DND-41 (cell line): ENCODE data around the gene ZNF701.

ENCODE experiments used
- EZH2 ChIP-seq: IDR thresholded peaks from 3 replicates; pipeline ENCODE4 v1.6.1; 2012; ENCODE audit warnings: borderline replicate concordance, low read depth, mild to moderate bottlenecking, moderate library complexity, low read length, inconsistent platforms; ENCODE audit not compliant: severe bottlenecking
- TF ChIP-seq, protein P1 (sequence below): IDR thresholded peaks from 2 replicates; pipeline ENCODE4 v1.5.1; 2012; ENCODE audit warnings: borderline replicate concordance, low read length, moderate library complexity, mild to moderate bottlenecking; ENCODE audit not compliant: poor library complexity, severe bottlenecking; ENCODE audit errors: extremely low read depth

DNA sequence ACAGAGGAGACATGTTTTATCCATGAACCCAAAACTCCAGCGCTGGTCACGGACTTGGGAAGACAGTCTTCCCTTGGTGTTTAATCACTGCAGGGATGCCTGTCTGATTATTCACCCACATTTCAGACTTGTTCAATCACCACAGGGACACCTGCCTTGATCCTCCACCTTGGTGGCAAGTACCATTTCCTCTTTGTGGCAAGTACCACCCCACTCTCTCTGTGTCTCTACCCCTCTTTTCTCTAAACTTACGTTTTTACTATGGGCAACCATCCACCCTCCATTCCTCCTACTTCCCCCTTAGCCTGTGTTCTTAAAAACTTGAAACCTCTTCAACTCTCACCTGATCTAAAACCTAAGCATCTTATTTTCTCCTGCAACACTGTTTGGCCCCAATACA lies 51.3 kb downstream of the ZNF701 start:
- TF ChIP-seq, protein P1, sequence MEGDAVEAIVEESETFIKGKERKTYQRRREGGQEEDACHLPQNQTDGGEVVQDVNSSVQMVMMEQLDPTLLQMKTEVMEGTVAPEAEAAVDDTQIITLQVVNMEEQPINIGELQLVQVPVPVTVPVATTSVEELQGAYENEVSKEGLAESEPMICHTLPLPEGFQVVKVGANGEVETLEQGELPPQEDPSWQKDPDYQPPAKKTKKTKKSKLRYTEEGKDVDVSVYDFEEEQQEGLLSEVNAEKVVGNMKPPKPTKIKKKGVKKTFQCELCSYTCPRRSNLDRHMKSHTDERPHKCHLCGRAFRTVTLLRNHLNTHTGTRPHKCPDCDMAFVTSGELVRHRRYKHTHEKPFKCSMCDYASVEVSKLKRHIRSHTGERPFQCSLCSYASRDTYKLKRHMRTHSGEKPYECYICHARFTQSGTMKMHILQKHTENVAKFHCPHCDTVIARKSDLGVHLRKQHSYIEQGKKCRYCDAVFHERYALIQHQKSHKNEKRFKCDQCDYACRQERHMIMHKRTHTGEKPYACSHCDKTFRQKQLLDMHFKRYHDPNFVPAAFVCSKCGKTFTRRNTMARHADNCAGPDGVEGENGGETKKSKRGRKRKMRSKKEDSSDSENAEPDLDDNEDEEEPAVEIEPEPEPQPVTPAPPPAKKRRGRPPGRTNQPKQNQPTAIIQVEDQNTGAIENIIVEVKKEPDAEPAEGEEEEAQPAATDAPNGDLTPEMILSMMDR, result no peak
- TF ChIP-seq EZH2, result no peak
